ENCODE measurements around the gene IQSEC2. TPM values are rescaled to one million over a fixed set of nuclear protein-coding genes. Genes with fewer than 3 reads are reported as not detected.
A peak's percentile ranks its signal among the peaks of the same experiment; 100 is the strongest.

Gene IQSEC2
- total RNA-seq, 1 donor from 2014 or later = 17.3 TPM

DNA sequence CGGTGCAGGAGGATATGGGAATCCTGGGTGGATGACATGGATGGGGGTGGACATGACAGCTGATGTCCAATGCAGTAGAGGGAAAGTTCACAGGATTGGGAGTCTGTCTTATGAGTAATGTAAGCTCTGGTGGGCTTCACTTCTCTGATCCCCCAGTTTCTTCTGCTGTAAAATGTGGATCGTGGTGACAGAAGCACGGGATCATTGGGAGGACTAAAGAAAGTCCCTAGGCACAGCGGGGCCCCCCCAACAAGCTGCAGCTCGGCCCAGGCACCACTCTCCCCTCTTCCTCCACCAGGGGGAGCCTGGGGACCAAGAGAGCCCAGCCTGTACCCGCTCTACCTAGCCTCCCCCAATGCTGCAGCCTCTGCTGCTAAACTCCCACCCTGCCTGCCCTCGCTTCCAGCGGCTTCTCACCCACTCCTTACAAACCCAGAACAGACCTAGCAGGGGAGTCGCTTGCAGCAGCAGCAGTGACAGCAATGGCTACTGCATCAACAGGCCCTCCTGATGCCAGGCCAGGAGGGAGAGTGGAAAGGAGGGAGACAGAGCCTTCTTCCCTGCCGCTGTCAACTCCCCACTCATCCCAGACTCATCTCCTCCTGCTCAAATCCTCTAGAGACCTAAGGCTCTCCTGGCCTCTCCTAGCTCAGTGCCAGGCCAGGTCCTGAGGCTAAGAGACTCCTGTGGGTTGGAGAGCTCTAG is 36.1 kb upstream of the IQSEC2 start:
- H3K36me3 ChIP-seq = no peaks in the 10 kb centered on the region
- DNase-seq (peak; percentile 72), ATAC-seq (peak; percentile 85)
- H3K9me3 ChIP-seq = no peaks in the 10 kb centered on the region
- H3K27me3 ChIP-seq = no peaks in the 10 kb centered on the region
- peak; percentile 76 for TF ChIP-seq CTCF (IDR thresholded peaks at IDR 0.05)
- intact Hi-C loops (cut with DNase I) = no loop called here
- no peaks in the 10 kb centered on the region for H3K4me1 ChIP-seq
- H3K4me3 ChIP-seq = no peak overlapping the region
- H3K27ac ChIP-seq = no peak overlapping the region

GRCh38 chrX:53316860-53317237 is 35.5 kb upstream of the IQSEC2 start:
- no peaks in the 10 kb centered on the region for H3K27me3 ChIP-seq
- ATAC-seq = no peak
- intact Hi-C loops (cut with DNase I) = no loop called here

GRCh38 chrX:53316111-53316859 is 34.9 kb upstream of the IQSEC2 start:
- Histone ChIP-seq H3K4me3 (no peak overlapping the region), H3K36me3 (no peaks in the 10 kb centered on the region), H3K27me3 (no peaks in the 10 kb centered on the region), H3K27ac (no peak overlapping the region), H3K9me3 (no peaks in the 10 kb centered on the region), H3K4me1 (no peaks in the 10 kb centered on the region)
- no peak for TF ChIP-seq CTCF (IDR thresholded peaks at IDR 0.05)
- ATAC-seq (no peak), DNase-seq (no peak)
- intact Hi-C loops (cut with DNase I) = no loop called here

More at GRCh38 chrX:53316860-53317237, 35.5 kb upstream of the IQSEC2 start:
- H3K9me3 ChIP-seq = no peaks in the 10 kb centered on the region
- H3K4me1 ChIP-seq = no peaks in the 10 kb centered on the region
- H3K36me3 ChIP-seq = no peaks in the 10 kb centered on the region
- no peak overlapping the region for H3K27ac ChIP-seq
- no peak for TF ChIP-seq CTCF (IDR thresholded peaks at IDR 0.05)
- no peak for DNase-seq
- no peak overlapping the region for H3K4me3 ChIP-seq

- Histone ChIP-seq H3K27ac (no peak overlapping the region), H3K9me3 (no peaks in the 10 kb centered on the region), H3K27me3 (no peaks in the 10 kb centered on the region), H3K4me1 (no peaks in the 10 kb centered on the region), H3K4me3 (no peak overlapping the region), H3K36me3 (no peaks in the 10 kb centered on the region)
- TF ChIP-seq CTCF (IDR thresholded peaks at IDR 0.05) = no peak
- intact Hi-C loops (cut with DNase I) = no loop called here
- no peak for ATAC-seq
- DNase-seq = no peak
These were observed 32.3 kb upstream of the IQSEC2 start for GRCh38 chrX:53313728-53314105.

DNA sequence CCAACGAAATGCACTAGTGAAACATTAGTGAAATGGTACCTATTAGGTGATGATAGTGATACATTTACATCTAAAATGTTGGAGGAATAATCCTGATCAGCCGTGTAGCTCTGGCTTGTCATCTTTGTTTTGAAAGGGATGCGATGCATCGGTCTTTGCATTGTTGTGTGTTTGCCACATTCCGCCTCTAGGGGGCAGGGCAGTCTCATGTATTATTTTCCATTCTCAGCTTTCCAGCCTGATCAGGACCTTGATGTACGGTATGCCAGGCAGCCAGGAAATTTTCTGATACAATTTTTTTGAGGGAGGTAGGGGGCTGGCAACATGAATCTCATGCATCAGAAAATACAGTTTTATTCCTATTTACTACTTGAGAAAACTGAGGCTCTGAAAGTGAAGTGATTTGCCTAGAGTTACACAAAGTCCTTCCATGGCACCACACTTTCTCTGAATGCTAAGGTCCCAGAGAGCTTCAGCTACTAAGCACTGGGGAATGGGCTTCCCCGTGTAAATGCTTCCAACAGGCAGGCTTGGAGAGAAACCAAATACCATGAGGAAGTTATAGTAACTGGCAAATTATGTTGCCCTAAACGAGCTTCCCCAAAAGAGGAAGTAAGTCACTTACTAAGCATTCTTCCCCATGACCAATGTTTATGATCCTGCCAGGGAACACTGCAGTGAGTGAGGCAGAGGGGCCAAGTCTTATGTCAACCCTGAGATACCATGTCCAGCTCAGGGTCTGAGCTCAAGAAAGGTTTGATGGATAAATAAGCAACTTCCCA is 31.8 kb upstream of the IQSEC2 start:
- peak; percentile 65 for TF ChIP-seq CTCF (IDR thresholded peaks at IDR 0.05)
- Histone ChIP-seq H3K27me3 (no peaks in the 10 kb centered on the region), H3K9me3 (no peaks in the 10 kb centered on the region), H3K36me3 (no peaks in the 10 kb centered on the region), H3K4me1 (no peaks in the 10 kb centered on the region), H3K27ac (no peak overlapping the region), H3K4me3 (no peak overlapping the region)
- intact Hi-C loops (cut with DNase I) = no loop called here
- DNase-seq (no peak), ATAC-seq (peak; percentile 82)

Data from upper lobe of right lung (tissue), 1 donor.